NOMO-1 treated with dmso at 0.1 percent for 144 hours (cell line): ENCODE measurements around the gene NFKBIB.
"Not testable (repeated sequence)": the region's sequence is repeated elsewhere in the genome, so short reads cannot be mapped to it uniquely, and the experiment has no call there.

Experiments used
- DNase-seq: peaks from one replicate; lab custom pipeline; 2025; ENCODE audit not compliant: unreplicated experiment; lab: John Stamatoyannopoulos, UW

The NFKBIB gene

GRCh38 chr19:38922482-38922881 lies 22.7 kb downstream of the NFKBIB start:
- no peak for DNase-seq

DNA sequence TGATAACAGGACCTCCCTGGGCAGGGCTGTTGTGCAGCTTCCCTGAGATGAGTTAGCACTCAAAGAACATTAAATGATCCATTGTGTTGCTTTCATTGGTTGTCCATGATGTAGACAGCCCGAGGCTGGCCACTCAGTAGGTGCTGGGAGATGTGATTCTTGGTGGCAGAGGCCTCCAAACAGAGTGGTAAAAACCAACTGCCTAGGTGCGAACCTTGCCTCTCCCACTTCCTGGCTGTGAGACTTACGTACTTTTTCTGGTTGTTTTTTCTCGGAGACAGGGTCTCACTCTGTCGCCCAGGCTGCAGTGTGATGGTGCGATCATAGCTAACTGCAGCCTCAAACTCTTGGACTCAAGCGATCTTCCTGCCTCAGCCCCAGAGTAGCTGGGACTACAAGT lies 24.6 kb downstream of the NFKBIB start:
- DNase-seq: no peak

DNA sequence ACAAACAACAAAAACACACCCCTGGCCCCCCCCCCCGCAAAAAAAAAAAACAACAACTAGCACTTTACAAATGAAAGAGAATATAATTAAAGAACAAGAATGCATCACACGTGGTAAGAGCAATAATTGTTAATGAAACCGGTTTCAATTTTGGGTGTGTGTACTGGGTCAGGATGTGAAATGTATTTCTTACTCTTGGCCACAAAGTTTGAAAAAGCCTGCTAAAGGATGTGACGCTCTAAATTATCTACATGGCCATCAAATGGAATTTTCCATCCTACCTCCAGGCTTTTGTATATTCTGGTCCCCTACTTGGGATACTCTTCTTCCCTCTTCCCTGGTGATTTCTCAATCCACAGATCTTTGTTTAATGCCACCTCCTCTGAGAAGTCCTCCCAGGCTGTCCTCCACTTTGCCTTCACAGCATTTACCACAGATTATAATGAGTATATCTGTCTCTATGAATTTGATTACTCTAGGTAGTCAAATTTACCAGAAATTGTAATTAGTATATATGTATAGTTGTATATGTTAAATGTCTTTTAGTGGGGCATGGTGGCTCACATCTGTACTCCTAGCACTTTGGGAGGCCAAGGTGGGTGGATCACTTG lies 28.7 kb downstream of the NFKBIB start:
- DNase-seq: no peak

GRCh38 chr19:38929929-38930775 lies 30.4 kb downstream of the NFKBIB start, which contains the start of gene SARS2:
SARS2 (minus strand) TSS chr19:38930763; CDS start chr19:38930736, 27 bp downstream.
- peak; percentile 94 for DNase-seq

- peak; percentile 96 for DNase-seq
Measured at GRCh38 chr19:38930776-38931520, 31.2 kb downstream of the NFKBIB start, which contains the start of gene MRPS12. MRPS12 (plus strand) TSS chr19:38930944; CDS start chr19:38931295, 351 bp downstream.

- no peak for DNase-seq
Measured at GRCh38 chr19:38931521-38931793, 31.7 kb downstream of the NFKBIB start.

- DNase-seq: no peak
Measured at GRCh38 chr19:38932425-38933179, 32.8 kb downstream of the NFKBIB start.

DNA sequence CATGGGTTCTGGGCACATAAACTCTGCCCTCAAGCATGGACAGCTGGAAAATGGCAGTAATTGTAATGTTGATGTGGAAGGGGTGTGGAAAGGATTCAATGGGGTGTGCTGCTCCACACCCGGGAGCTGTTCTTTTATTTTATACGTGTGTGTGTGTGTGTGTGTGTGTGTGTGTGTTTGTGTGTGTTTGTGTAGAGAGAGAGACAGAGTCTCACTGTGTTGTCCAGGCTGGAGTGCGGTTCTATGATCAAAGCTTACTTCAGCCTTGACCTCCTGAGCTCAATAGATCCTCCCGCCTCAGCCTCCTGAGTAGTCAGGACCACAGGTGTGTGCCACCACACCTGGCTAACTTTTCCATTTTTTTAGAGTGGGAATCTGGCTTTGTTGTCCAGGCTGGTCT lies 33.8 kb downstream of the NFKBIB start:
- DNase-seq: no peak

- no peak for DNase-seq
Measured at GRCh38 chr19:38939957-38940356, 40.2 kb downstream of the NFKBIB start.

- not testable (repeated sequence) for DNase-seq
Measured at GRCh38 chr19:38941466-38941865, 41.7 kb downstream of the NFKBIB start.

GRCh38 chr19:38941979-38942378 lies 42.2 kb downstream of the NFKBIB start:
- no peak for DNase-seq

GRCh38 chr19:38942471-38943181 lies 42.9 kb downstream of the NFKBIB start:
- DNase-seq: no peak

DNA sequence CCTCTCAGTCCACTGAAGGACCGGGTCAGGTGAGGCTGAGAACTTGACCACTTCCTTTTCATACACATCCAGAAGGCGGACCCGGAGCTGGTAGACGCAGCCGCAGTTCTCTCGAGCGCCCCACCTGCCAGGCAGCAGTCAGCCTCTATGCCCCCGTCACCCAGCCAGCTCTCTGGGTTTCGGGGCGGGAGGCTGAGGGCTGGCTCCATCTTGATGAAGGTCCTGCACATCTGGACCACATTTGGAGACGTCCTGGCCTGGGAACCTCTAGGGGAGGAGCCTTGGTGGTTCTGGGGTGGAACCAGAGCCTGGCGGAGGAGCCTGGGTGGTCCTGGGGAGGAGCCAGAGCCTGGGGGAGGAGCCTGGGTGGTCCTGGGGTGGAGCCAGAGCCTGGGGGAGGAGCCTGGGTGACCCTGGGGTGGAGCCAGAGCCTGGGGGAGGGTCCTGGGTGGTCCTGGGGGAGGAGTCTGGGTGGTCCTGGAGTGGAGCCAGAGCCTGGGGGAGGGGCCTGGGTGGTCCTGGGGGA lies 45.3 kb downstream of the NFKBIB start:
- no peak for DNase-seq

- DNase-seq: no peak
Measured at GRCh38 chr19:38945562-38946228, 45.9 kb downstream of the NFKBIB start.

DNA sequence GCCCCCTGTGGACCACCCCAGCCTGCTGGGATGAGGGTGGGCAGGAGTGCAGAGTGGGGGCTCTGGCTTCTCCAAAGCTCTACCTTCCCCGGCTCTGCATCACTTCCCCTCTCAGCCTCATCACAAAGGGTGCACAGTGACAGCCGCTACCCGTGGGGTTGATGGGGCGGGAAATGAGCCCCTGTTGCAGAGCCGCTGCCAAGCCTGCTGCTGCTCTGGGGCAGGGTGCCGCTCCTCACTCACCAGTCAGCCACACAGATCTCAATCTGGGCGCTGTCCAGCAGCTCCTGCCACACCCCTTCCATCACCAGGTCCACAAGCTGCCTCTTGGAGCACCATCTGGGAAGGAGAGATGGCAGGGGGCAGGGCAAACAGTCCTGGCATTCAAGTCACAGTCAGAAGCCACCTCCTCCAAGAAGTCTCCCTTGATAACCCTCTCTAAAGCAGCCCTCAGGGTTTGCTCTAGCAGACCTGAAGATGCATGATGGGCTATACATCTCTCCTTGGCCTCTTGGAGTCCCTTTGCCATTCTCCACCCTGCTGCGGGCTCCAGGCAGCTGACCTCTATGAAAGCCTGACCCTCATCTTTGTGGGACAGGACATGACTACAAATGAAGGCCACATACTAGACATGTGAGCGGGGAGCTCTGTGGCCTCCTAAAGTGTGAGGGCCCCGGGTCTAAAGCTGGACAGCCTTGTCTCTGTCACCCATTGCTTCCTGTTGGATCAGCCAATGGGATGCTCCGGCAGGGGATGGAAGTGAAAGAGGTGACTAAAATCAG lies 46.7 kb downstream of the NFKBIB start:
- no peak for DNase-seq

- DNase-seq: peak; percentile 31
Measured at GRCh38 chr19:38949580-38950367, 50.0 kb downstream of the NFKBIB start.

GRCh38 chr19:38951187-38951586 lies 51.4 kb downstream of the NFKBIB start:
- DNase-seq: no peak
